Activated CD8-positive, alpha-beta memory T cell treated with anti-CD3 and anti-CD28 coated beads, Interleukin-2, amount 50 U/mL, for 1 hour (primary cell): ENCODE data around the gene COPS7A.

ENCODE experiments used
- DNase-seq: peaks from one replicate; pipeline ENCODE4 v3.0.0-alpha.2; 2020; ENCODE audit errors: extremely low read depth

Gene COPS7A

GRCh38 chr12:6769666-6770065 is 45.8 kb downstream of the COPS7A start:
- no peak for DNase-seq

GRCh38 chr12:6770094-6770493 is 46.2 kb downstream of the COPS7A start:
- no peak for DNase-seq

GRCh38 chr12:6770600-6770999 is 46.8 kb downstream of the COPS7A start:
- no peak for DNase-seq

GRCh38 chr12:6771091-6771495 is 47.2 kb downstream of the COPS7A start:
- no peak for DNase-seq

- no peak for DNase-seq
Observed at GRCh38 chr12:6771509-6772330, 47.9 kb downstream of the COPS7A start.

GRCh38 chr12:6772331-6772695 is 48.5 kb downstream of the COPS7A start, which contains the start of gene LAG3:
LAG3 (plus strand) TSS chr12:6772520; CDS start chr12:6772853, 333 bp downstream.
- DNase-seq, result no peak

GRCh38 chr12:6772726-6773589 is 49.1 kb downstream of the COPS7A start:
- DNase-seq, result no peak

- no peak for DNase-seq
Observed at GRCh38 chr12:6773590-6774351, 49.9 kb downstream of the COPS7A start.

GRCh38 chr12:6774499-6775062 is 50.7 kb downstream of the COPS7A start:
- peak; percentile 37 for DNase-seq

GRCh38 chr12:6775185-6776174 is 51.6 kb downstream of the COPS7A start:
- no peak for DNase-seq

- no peak for DNase-seq
Observed at GRCh38 chr12:6777386-6777785, 53.5 kb downstream of the COPS7A start.

- DNase-seq, result no peak
Observed at GRCh38 chr12:6778217-6778573, 54.3 kb downstream of the COPS7A start.

- peak; percentile 68 for DNase-seq
Observed at GRCh38 chr12:6778574-6779550, 55.0 kb downstream of the COPS7A start.

- DNase-seq, result no peak
Observed at GRCh38 chr12:6779708-6780432, 56.0 kb downstream of the COPS7A start.

GRCh38 chr12:6780573-6780972 is 56.7 kb downstream of the COPS7A start:
- DNase-seq, result no peak
